SK-N-SH (cell line): ENCODE results near the gene SLC39A9. TPM values are rescaled to one million over a fixed set of nuclear protein-coding genes. Genes with fewer than 3 reads are reported as not detected.

Experiments used
- CTCF ChIA-PET: fragments of 300-600, 350-600 bp; formaldehyde crosslinking; extraction: SDS; loops from one replicate; lab custom pipeline; 2021; lab: Yijun Ruan, JAX
- POLR2A ChIA-PET: fragments of 350-600 bp; sonication (Branson Sonifier 250); formaldehyde crosslinking; extraction: SDS; loops from one replicate; lab custom pipeline; 2020; ENCODE audit warnings: antibody characterized with exemption, inconsistent platforms; lab: Yijun Ruan, JAX
- DNase-seq: peaks from one replicate; pipeline ENCODE4 v3.0.0; 2012
- H2AFZ ChIP-seq: fragments of 200-600 bp; sonication (generic); 2 replicates; pipeline ENCODE4 v1.8.1; 2016; ENCODE audit warnings: antibody characterized with exemption, mild to moderate bottlenecking, low read depth
- H3F3A ChIP-seq: fragments of 200-600 bp; sonication (generic); replicated peaks from 2 replicates; pipeline ENCODE3; 2016; ENCODE audit warnings: antibody characterized with exemption, mild to moderate bottlenecking; ENCODE audit not compliant: insufficient read depth
- H3K27ac ChIP-seq, 2 experiments: fragments of 200-500 bp in 1 of 2; fragments of 200-600 bp in 1 of 2; sonication (Bioruptor generic) in 1 of 2; sonication (generic), shearing (Covaris generic) in 1 of 2; 2 replicates each; pipeline versions ENCODE4 v1.5.1 to v1.6.1; 2014 to 2016; ENCODE audit warnings: low read depth in 2 of 2, inconsistent platforms in 1 of 2, low read length in 1 of 2, mild to moderate bottlenecking in 1 of 2, mixed read lengths in 1 of 2
- H3K27me3 ChIP-seq: fragments of 200-600 bp; sonication (generic), shearing (Covaris generic); 2 replicates; pipeline ENCODE4 v1.6.1; 2016; ENCODE audit warnings: mixed run types; ENCODE audit not compliant: insufficient read depth
- H3K36me3 ChIP-seq, 2 experiments: fragments of 200-500 bp in 1 of 2; fragments of 200-600 bp in 1 of 2; sonication (Bioruptor generic) in 1 of 2; sonication (generic) in 1 of 2; replicated peaks in 1 of 2; 2 replicates each; pipeline versions ENCODE3 to v1.5.1; 2014 to 2016; ENCODE audit warnings: low read length in 1 of 2, mild to moderate bottlenecking in 1 of 2; ENCODE audit not compliant: insufficient read depth in 2 of 2, control insufficient read depth in 1 of 2
- H3K4me1 ChIP-seq, 2 experiments: fragments of 200-500 bp in 1 of 2; fragments of 200-600 bp in 1 of 2; sonication (Bioruptor generic) in 1 of 2; sonication (generic), shearing (Covaris generic) in 1 of 2; 2 replicates each; pipeline versions ENCODE4 v1.5.1 to v1.6.1; 2014 to 2016; ENCODE audit warnings: low read depth in 1 of 2, low read length in 1 of 2, mixed run types in 1 of 2; ENCODE audit not compliant: insufficient read depth in 2 of 2, control insufficient read depth in 1 of 2
- H3K4me2 ChIP-seq: fragments of 200-600 bp; sonication (generic), shearing (Covaris generic); 2 replicates; pipeline ENCODE4 v1.6.1; 2017; ENCODE audit warnings: mixed run types
- H3K4me3 ChIP-seq, 2 experiments: fragments of 200-500 bp in 1 of 2; fragments of 200-600 bp in 1 of 2; sonication (Bioruptor generic) in 1 of 2; sonication (generic), shearing (Covaris generic) in 1 of 2; 2 replicates each; pipeline versions ENCODE4 v1.5.1 to v1.8.1; 2014 to 2016; ENCODE audit warnings: low read depth in 2 of 2, inconsistent platforms in 1 of 2, low read length in 1 of 2, mild to moderate bottlenecking in 1 of 2, mixed read lengths in 1 of 2, moderate library complexity in 1 of 2
- H3K79me2 ChIP-seq: fragments of 200-600 bp; sonication (generic); 2 replicates; pipeline ENCODE4 v1.8.1; 2017; ENCODE audit warnings: mild to moderate bottlenecking; ENCODE audit not compliant: insufficient read depth
- H3K9ac ChIP-seq: fragments of 200-600 bp; sonication (generic); 2 replicates; pipeline ENCODE4 v1.6.1; 2017; ENCODE audit warnings: mixed run types
- H3K9me2 ChIP-seq: fragments of 200-600 bp; sonication (generic); 2 replicates; pipeline ENCODE4 v1.6.1; 2017; ENCODE audit warnings: mixed run types
- H3K9me3 ChIP-seq: fragments of 200-600 bp; sonication (generic); 2 replicates; pipeline ENCODE4 v1.6.1; 2017; ENCODE audit warnings: mixed run types, mild to moderate bottlenecking, moderate library complexity
- H4K20me1 ChIP-seq: fragments of 200-600 bp; sonication (generic); 2 replicates; pipeline ENCODE4 v1.6.1; 2017; ENCODE audit warnings: mild to moderate bottlenecking, mixed run types; ENCODE audit not compliant: insufficient read depth
- CTCF ChIP-seq: fragments of 200-600 bp; sonication (generic); IDR thresholded peaks from 2 replicates; pipeline ENCODE4 v1.6.1; 2017; ENCODE audit warnings: antibody characterized with exemption, mild to moderate bottlenecking, moderate library complexity
- EZH2phosphoT487 ChIP-seq: fragments of 200-600 bp; sonication (generic); IDR thresholded peaks from 2 replicates; pipeline ENCODE4 v1.6.1; 2017; ENCODE audit warnings: low read depth, mixed run types, mild to moderate bottlenecking, antibody characterized with exemption, moderate library complexity, borderline replicate concordance
- FOXJ3 ChIP-seq: sonication (generic); formaldehyde crosslinking; IDR thresholded peaks from 2 replicates; pipeline ENCODE4 v1.5.1; 2020; ENCODE audit warnings: mild to moderate bottlenecking, missing genetic modification reagents
- FOXM1 ChIP-seq: IDR thresholded peaks from 2 replicates; pipeline ENCODE4 v1.4.0; 2012; ENCODE audit warnings: low read depth, mild to moderate bottlenecking
- IRF3 ChIP-seq: fragments of 150-350 bp; IDR thresholded peaks from 2 replicates; pipeline ENCODE4 v1.6.1; 2016; ENCODE audit warnings: mild to moderate bottlenecking, low read depth, low read length
- JUND ChIP-seq: IDR thresholded peaks from 2 replicates; pipeline ENCODE4 v1.4.0; 2012
- MEF2A ChIP-seq: IDR thresholded peaks from 2 replicates; pipeline ENCODE4 v1.4.0; 2012; ENCODE audit warnings: low read depth, borderline replicate concordance
- MXI1 ChIP-seq: IDR thresholded peaks from 2 replicates; pipeline ENCODE4 v1.6.1; 2012; ENCODE audit warnings: mild to moderate bottlenecking, low read depth, low read length, improper control_type of control experiment
- RAD21 ChIP-seq: IDR thresholded peaks from 2 replicates; pipeline ENCODE4 v1.6.1; 2012; ENCODE audit warnings: mild to moderate bottlenecking, low read length
- RXRA ChIP-seq: IDR thresholded peaks from 2 replicates; pipeline ENCODE4 v1.4.0; 2012; ENCODE audit warnings: low read depth, mild to moderate bottlenecking, borderline replicate concordance
- SIN3A ChIP-seq: IDR thresholded peaks from 2 replicates; pipeline ENCODE4 v1.6.1; 2012; ENCODE audit warnings: low read depth, mild to moderate bottlenecking, low read length, moderate library complexity, borderline replicate concordance
- SMC3 ChIP-seq: IDR thresholded peaks from 2 replicates; pipeline ENCODE4 v1.6.1; 2012; ENCODE audit warnings: low read depth, low read length, improper control_type of control experiment
- TCF12 ChIP-seq: IDR thresholded peaks from 2 replicates; pipeline ENCODE4 v1.4.0; 2012
- TEAD4 ChIP-seq: IDR thresholded peaks from 2 replicates; pipeline ENCODE4 v1.4.0; 2012; ENCODE audit warnings: mild to moderate bottlenecking, borderline replicate concordance; ENCODE audit not compliant: insufficient read depth
- USF2 ChIP-seq: fragments of 150-350 bp; IDR thresholded peaks from 2 replicates; pipeline ENCODE4 v1.6.1; 2017; ENCODE audit warnings: antibody characterized with exemption, low read length, low read depth, borderline replicate concordance
- ZBTB33 ChIP-seq: IDR thresholded peaks from 2 replicates; pipeline ENCODE4 v1.4.0; 2012; ENCODE audit warnings: low read depth, borderline replicate concordance
- WGBS: methylation state at CpG from one replicate; pipeline ENCODE4 v1.1.6; 2017; ENCODE audit warnings: low lambda C conversion rate; 5-methylcytosine and 5-hydroxymethylcytosine counted together
- polyA plus RNA-seq, 3 experiments: library from polyadenylated mRNA; depleted of rRNA; stranded (reverse); fragments of >200 nt; gene quantifications; 2 replicates each; pipeline ENCODE4 v1.2.3, GENCODE V29; 2012
- TF ChIP-seq, protein P1 (sequence below): IDR thresholded peaks from 2 replicates; pipeline ENCODE4 v1.6.1; 2012; ENCODE audit warnings: mild to moderate bottlenecking, low read depth, low read length, moderate library complexity

SLC39A9 gene
- polyA plus RNA-seq, 1 of the 3 experiments (the other 2 are of a cell fraction) = 39.8 TPM

DNA sequence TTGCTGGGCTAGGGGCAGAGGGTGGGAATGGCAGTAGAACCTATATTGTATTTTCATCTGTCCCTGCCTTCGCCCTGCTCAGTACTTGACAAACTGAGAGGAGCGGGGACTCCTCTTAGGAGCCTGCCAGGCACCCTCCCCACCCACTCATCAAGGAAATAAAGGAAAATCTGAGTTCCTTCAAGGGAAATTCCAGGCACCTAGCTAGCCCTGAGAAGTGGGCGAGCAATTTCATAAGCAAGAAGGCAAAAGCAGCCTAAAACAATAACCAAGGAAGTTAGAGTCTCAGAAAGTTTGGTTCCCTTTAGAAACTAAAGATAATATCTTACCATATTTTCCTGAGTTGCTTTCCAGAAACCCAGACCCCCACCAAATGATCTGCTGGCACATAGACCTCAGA, 75.5 kb downstream of the SLC39A9 start:
- H3K9ac ChIP-seq = no peak overlapping the region
- ChIA-PET POLR2A (no interaction called here), CTCF (interaction anchor here (0.9 to 2.6 kb wide), 8 partner anchors 8 to 101 kb away, joined by 3 to 9 read pairs (median 5); no protein-coding TSS in a partner anchor)
- no peaks in the 10 kb centered on the region for H3K9me2 ChIP-seq
- H3F3A ChIP-seq = no peaks in the 10 kb centered on the region
- no peaks in the 10 kb centered on the region for H3K36me3 ChIP-seq
- 96% methylated on average over 3 of the region's 3 CpGs for WGBS
- no peaks in the 10 kb centered on the region for H3K79me2 ChIP-seq
- no peak overlapping the region for H2AFZ ChIP-seq
- no peak overlapping the region for H3K4me3 ChIP-seq
- H4K20me1 ChIP-seq = no peaks in the 10 kb centered on the region
- H3K4me2 ChIP-seq = no peak overlapping the region
- H3K4me1 ChIP-seq = no peaks in the 10 kb centered on the region
- TF ChIP-seq JUND = no peak
- no peak for TF ChIP-seq MXI1
- TF ChIP-seq RXRA = no peak
- no peak for TF ChIP-seq TCF12
- no peak for TF ChIP-seq FOXJ3
- TF ChIP-seq FOXM1 = no peak
- no peak for TF ChIP-seq USF2
- TF ChIP-seq, protein P1, sequence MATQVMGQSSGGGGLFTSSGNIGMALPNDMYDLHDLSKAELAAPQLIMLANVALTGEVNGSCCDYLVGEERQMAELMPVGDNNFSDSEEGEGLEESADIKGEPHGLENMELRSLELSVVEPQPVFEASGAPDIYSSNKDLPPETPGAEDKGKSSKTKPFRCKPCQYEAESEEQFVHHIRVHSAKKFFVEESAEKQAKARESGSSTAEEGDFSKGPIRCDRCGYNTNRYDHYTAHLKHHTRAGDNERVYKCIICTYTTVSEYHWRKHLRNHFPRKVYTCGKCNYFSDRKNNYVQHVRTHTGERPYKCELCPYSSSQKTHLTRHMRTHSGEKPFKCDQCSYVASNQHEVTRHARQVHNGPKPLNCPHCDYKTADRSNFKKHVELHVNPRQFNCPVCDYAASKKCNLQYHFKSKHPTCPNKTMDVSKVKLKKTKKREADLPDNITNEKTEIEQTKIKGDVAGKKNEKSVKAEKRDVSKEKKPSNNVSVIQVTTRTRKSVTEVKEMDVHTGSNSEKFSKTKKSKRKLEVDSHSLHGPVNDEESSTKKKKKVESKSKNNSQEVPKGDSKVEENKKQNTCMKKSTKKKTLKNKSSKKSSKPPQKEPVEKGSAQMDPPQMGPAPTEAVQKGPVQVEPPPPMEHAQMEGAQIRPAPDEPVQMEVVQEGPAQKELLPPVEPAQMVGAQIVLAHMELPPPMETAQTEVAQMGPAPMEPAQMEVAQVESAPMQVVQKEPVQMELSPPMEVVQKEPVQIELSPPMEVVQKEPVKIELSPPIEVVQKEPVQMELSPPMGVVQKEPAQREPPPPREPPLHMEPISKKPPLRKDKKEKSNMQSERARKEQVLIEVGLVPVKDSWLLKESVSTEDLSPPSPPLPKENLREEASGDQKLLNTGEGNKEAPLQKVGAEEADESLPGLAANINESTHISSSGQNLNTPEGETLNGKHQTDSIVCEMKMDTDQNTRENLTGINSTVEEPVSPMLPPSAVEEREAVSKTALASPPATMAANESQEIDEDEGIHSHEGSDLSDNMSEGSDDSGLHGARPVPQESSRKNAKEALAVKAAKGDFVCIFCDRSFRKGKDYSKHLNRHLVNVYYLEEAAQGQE = no peak
- TF ChIP-seq IRF3 = no peak
- TF ChIP-seq SIN3A = no peak
- no peak for TF ChIP-seq CTCF
- TF ChIP-seq TEAD4 = no peak
- TF ChIP-seq SMC3 = no peak
- TF ChIP-seq RAD21 = no peak
- no peak for TF ChIP-seq EZH2phosphoT487
- no peak for TF ChIP-seq MEF2A
- no peak for TF ChIP-seq ZBTB33
- H3K27me3 ChIP-seq = no peaks in the 10 kb centered on the region
- no peaks in the 10 kb centered on the region for H3K9me3 ChIP-seq
- no peak for DNase-seq
- H3K27ac ChIP-seq = no peak overlapping the region
